SK-N-SH treated with all-trans-retinoic acid at 6 μM for 48 hours (cell line): ENCODE data around the gene DHRS3.

Experiments used
- ATAC-seq: fragments of 200-7000 bp; cut with Tn5 transposase; 3 replicates; pipeline ENCODE4 v1.9.1; 2020; ENCODE audit warnings: mild to moderate bottlenecking, moderate library complexity
- ARNTL ChIP-seq: fragments of 450-650 bp; formaldehyde crosslinking; IDR thresholded peaks from 2 replicates; pipeline ENCODE4 v1.5.0; 2020; ENCODE audit warnings: low read depth, mild to moderate bottlenecking, moderate library complexity, borderline replicate concordance
- BACH2 ChIP-seq: fragments of 250-450 bp; sonication (Bioruptor Pico); IDR thresholded peaks from 2 replicates; pipeline ENCODE4 v1.9.0; 2021; ENCODE audit warnings: mild to moderate bottlenecking, borderline replicate concordance
- CREB5 ChIP-seq: fragments of 250-450 bp; sonication (Bioruptor Pico); IDR thresholded peaks from 2 replicates; pipeline ENCODE4 v1.5.1; 2020; ENCODE audit warnings: low read depth, mild to moderate bottlenecking, moderate library complexity
- CSDC2 ChIP-seq: fragments of 250-450 bp; sonication (Bioruptor Pico); IDR thresholded peaks from 2 replicates; pipeline ENCODE4 v1.5.0; 2020; ENCODE audit warnings: mild to moderate bottlenecking, moderate library complexity
- CSRNP3 ChIP-seq: fragments of 250-450 bp; sonication (Bioruptor Pico); IDR thresholded peaks from 2 replicates; pipeline ENCODE4 v1.5.1; 2021; ENCODE audit warnings: mild to moderate bottlenecking, moderate library complexity
- ESRRG ChIP-seq: fragments of 250-450 bp; sonication (Bioruptor Pico); IDR thresholded peaks from 2 replicates; pipeline ENCODE4 v1.6.1; 2021; ENCODE audit warnings: mild to moderate bottlenecking
- GLIS3 ChIP-seq: fragments of 250-450 bp; sonication (Bioruptor Pico); IDR thresholded peaks from 2 replicates; pipeline ENCODE4 v1.5.0; 2020; ENCODE audit warnings: mild to moderate bottlenecking, moderate library complexity
- ISL1 ChIP-seq: fragments of 250-450 bp; sonication (Bioruptor Pico); IDR thresholded peaks from 2 replicates; pipeline ENCODE4 v2.1.2; 2022; ENCODE audit warnings: mild to moderate bottlenecking, moderate library complexity
- POU6F1 ChIP-seq: fragments of 250-450 bp; sonication (Bioruptor Pico); IDR thresholded peaks from 2 replicates; pipeline ENCODE4 v1.8.0; 2021; ENCODE audit warnings: low read depth, mild to moderate bottlenecking, moderate library complexity, borderline replicate concordance
- PPARA ChIP-seq: fragments of 250-450 bp; sonication (Bioruptor Pico); IDR thresholded peaks from 2 replicates; pipeline ENCODE4 v1.5.0; 2020; ENCODE audit warnings: mild to moderate bottlenecking, borderline replicate concordance
- RARB ChIP-seq: fragments of 250-450 bp; sonication (Bioruptor Pico); IDR thresholded peaks from 2 replicates; pipeline ENCODE4 v1.8.0; 2021; ENCODE audit warnings: mild to moderate bottlenecking, moderate library complexity
- SNAI2 ChIP-seq: fragments of 250-450 bp; sonication (Bioruptor Pico); IDR thresholded peaks from 2 replicates; pipeline ENCODE4 v1.5.0; 2020; ENCODE audit warnings: mild to moderate bottlenecking, moderate library complexity
- TCF4 ChIP-seq: fragments of 250-450 bp; sonication (Bioruptor Pico); IDR thresholded peaks from 2 replicates; pipeline ENCODE4 v1.8.0; 2021; ENCODE audit warnings: mild to moderate bottlenecking, moderate library complexity, borderline replicate concordance
- TOX ChIP-seq: fragments of 250-450 bp; sonication (Bioruptor Pico); IDR thresholded peaks from 2 replicates; pipeline ENCODE4 v1.8.0; 2021; ENCODE audit warnings: mild to moderate bottlenecking, moderate library complexity, borderline replicate concordance
- TSHZ2 ChIP-seq: fragments of 250-450 bp; sonication (Bioruptor Pico); IDR thresholded peaks from 2 replicates; pipeline ENCODE4 v1.5.0; 2020; ENCODE audit warnings: mild to moderate bottlenecking, moderate library complexity
- ZC3H10 ChIP-seq: fragments of 250-450 bp; sonication (Bioruptor Pico); IDR thresholded peaks from 2 replicates; pipeline ENCODE4 v1.5.1; 2021; ENCODE audit warnings: mild to moderate bottlenecking, moderate library complexity
- ZFP3 ChIP-seq: fragments of 250-450 bp; sonication (Bioruptor Pico); IDR thresholded peaks from 2 replicates; pipeline ENCODE4 v1.5.0; 2020; ENCODE audit warnings: mild to moderate bottlenecking, moderate library complexity
- ZFP30 ChIP-seq: fragments of 450-650 bp; formaldehyde crosslinking; IDR thresholded peaks from 2 replicates; pipeline ENCODE4 v1.5.0; 2022; ENCODE audit warnings: mild to moderate bottlenecking, moderate library complexity
- ZNF565 ChIP-seq: fragments of 450-650 bp; formaldehyde crosslinking; conservative IDR thresholded peaks from 2 replicates; pipeline ENCODE4 v1.5.0; 2020; ENCODE audit warnings: low read depth, mild to moderate bottlenecking, moderate library complexity
- ZNF70 ChIP-seq: fragments of 450-650 bp; formaldehyde crosslinking; IDR thresholded peaks from 2 replicates; pipeline ENCODE4 v1.5.0; 2020; ENCODE audit warnings: mild to moderate bottlenecking, moderate library complexity

The DHRS3 gene

GRCh38 chr1:12625276-12625675 lies 7.3 kb upstream of the DHRS3 start:
- no peak for ATAC-seq
- TF ChIP-seq BACH2 (CRISPR knock-in tag) (no peak), TOX (CRISPR knock-in tag) (no peak)

- ATAC-seq: no peak
- TF ChIP-seq ISL1 (CRISPR knock-in tag): no peak
Observed at GRCh38 chr1:12622506-12622905, 4.5 kb upstream of the DHRS3 start.

GRCh38 chr1:12621346-12622335 lies 3.6 kb upstream of the DHRS3 start:
- no peak for TF ChIP-seq TOX (CRISPR knock-in tag)
- TF ChIP-seq CSDC2 (CRISPR knock-in tag): no peak
- no peak for TF ChIP-seq ISL1 (CRISPR knock-in tag)
- TF ChIP-seq ARNTL (CRISPR knock-in tag): no peak
- no peak for TF ChIP-seq RARB (CRISPR knock-in tag)
- TF ChIP-seq ZFP30 (CRISPR knock-in tag): no peak
- TF ChIP-seq CSRNP3 (CRISPR knock-in tag): no peak
- TF ChIP-seq ZNF70 (CRISPR knock-in tag): no peak
- TF ChIP-seq POU6F1: no peak
- no peak for TF ChIP-seq ZC3H10 (CRISPR knock-in tag)
- no peak for TF ChIP-seq SNAI2 (CRISPR knock-in tag)
- TF ChIP-seq TCF4 (CRISPR knock-in tag): no peak
- no peak for TF ChIP-seq ZNF565 (CRISPR knock-in tag)

GRCh38 chr1:12620931-12621330 lies 2.9 kb upstream of the DHRS3 start:
- ATAC-seq: no peak
- TF ChIP-seq TCF4 (CRISPR knock-in tag) (no peak), BACH2 (CRISPR knock-in tag) (no peak), PPARA (CRISPR knock-in tag) (no peak), ZNF70 (CRISPR knock-in tag) (no peak), ESRRG (no peak), CREB5 (CRISPR knock-in tag) (no peak), POU6F1 (no peak), ISL1 (CRISPR knock-in tag) (no peak), GLIS3 (no peak), ARNTL (CRISPR knock-in tag) (no peak), TSHZ2 (CRISPR knock-in tag) (no peak), ZNF565 (CRISPR knock-in tag) (no peak), SNAI2 (CRISPR knock-in tag) (no peak), CSDC2 (CRISPR knock-in tag) (no peak), CSRNP3 (CRISPR knock-in tag) (no peak), TOX (CRISPR knock-in tag) (no peak), ZFP3 (CRISPR knock-in tag) (no peak), ZFP30 (CRISPR knock-in tag) (no peak)
- TF ChIP-seq, all 23 proteins: peak for 0

More at GRCh38 chr1:12621346-12622335, 3.6 kb upstream of the DHRS3 start:
- no peak for ATAC-seq
